GM21367 (cell line): Measurements from ENCODE around the gene ATP11A.
A peak's percentile ranks its signal among the peaks of the same experiment; 100 is the strongest.
"Not testable (repeated sequence)": the region's sequence is repeated elsewhere in the genome, so short reads cannot be mapped to it uniquely, and the experiment has no call there.

Experiments used
- ATAC-seq: cut with Tn5 transposase; IDR thresholded peaks from one replicate; pipeline ENCODE4 v1.9.1; 2021; ENCODE audit not compliant: unreplicated experiment

ATP11A gene

DNA sequence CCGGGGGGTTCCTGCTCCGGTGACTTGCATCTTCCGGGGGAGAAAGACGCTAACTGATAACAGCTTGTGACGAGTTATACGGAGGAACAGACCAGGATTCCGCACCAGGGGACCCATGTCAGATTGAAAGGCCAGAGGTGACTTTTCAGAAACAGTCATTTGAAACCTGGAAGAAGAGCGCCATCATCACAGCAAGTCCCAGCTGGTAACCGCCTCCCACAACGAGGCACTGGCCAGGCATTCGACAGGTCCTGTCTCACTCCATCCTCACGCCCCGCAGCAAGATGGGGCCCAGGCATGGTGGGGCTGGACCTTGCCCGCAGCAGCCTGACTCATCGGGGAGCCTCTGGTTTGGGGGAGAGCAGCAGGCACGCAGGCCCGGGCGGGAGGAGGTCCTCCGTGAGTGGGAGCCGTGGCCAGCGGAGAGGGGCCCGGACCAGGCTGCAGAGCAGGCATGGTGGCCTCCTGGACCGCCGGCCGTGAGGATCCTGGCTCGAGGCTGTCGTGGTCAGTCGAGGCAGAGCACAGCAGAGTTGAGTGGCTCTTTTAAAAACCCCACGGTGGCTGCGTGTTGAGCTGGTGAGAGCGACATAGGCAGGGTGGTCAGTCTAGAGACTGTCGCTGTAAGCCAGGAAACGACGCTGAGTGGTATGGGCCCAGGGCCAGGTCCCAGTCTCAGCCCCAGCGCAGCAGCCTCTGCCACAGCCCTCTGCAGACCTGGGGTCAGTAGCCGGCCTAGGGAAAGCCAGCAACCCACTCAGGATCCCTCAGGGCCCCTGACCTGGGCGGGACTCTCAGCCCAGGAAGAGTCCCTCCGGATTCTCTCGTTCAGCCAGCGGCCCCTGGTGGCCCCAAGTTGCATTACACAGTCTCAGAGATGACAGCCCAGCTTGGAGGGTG lies 184.3 kb downstream of the ATP11A start:
- peak; percentile 81 for ATAC-seq

- ATAC-seq = no peak
Measured at GRCh38 chr13:112874751-112875300, 185.0 kb downstream of the ATP11A start.

- ATAC-seq = no peak
Measured at GRCh38 chr13:112875627-112876026, 185.8 kb downstream of the ATP11A start.

- ATAC-seq = no peak
Measured at GRCh38 chr13:112876305-112877000, 186.6 kb downstream of the ATP11A start.

GRCh38 chr13:112877066-112877465 lies 187.2 kb downstream of the ATP11A start:
- ATAC-seq = no peak

DNA sequence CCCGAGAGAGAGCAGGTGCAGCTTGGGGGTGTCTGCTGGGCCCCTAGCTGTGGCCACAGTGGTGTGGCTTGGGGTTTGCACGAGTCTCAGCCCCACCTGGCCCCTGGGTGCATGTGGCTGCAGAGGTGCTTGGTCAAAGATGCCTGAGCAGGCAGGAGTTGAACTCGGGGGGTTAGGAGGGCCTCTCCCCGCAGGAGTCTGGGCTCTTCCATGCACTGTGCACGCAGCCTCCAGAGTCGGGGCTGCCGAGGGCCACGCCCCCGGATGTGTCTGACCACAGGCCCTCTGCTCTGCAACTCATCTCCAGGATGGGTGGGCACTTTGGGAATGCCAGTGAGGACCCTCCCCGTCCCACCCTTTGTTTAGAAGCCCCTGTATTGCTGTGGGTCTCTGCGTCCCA lies 187.7 kb downstream of the ATP11A start:
- ATAC-seq = no peak

GRCh38 chr13:112877976-112878955 lies 188.4 kb downstream of the ATP11A start:
- ATAC-seq = no peak

GRCh38 chr13:112879283-112879833 lies 189.5 kb downstream of the ATP11A start:
- no peak for ATAC-seq

DNA sequence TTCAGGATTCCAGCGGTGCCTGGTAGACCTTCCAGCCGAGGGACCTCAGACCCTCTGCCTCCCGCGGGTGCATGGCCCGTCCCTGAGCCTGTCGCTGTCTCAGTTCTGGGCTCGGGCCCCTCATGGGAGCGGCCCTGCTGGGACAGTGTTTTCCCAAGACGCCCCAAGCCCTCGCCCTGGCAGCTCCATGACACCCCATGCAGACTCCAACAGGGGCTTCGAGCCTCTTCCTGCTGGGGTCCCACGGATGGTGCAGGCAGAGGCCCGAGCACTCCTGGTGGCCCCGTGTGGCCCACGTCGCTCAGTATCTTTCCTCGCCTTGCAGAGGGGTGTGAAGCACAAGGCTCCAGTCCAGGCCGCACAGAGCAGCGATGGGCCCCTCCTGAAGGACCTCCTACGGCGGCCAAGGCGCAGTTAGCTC lies 190.4 kb downstream of the ATP11A start:
- ATAC-seq = no peak

DNA sequence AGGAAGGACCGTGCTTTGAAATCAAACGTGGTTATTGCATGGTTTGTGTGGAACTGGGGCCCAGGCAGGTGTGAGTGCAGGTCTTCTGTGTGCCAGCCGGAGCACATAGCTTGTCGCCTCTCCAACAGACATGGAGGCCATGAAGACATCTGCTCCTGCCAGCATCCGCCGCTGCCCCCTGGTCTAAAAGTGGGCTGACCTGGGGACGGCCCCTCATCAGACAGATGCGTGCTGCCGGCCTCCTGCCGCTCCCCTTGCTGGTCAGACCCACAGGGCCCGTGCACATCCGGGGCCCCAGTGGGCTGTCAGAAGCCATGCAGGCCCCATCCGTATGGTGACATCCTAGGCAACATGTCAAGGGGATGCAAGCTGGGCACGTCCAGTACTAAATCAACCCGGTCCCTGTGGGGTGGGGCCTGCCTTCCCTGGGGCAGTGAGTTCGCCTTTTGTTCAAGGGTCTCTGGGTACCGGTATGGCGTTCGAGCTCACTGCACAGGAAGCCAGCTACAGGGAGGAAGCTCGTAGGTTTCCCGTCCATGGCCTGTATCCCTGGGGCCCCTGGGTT lies 191.2 kb downstream of the ATP11A start:
- no peak for ATAC-seq

- no peak for ATAC-seq
Measured at GRCh38 chr13:112881656-112882554, 192.1 kb downstream of the ATP11A start.

GRCh38 chr13:112882555-112883024 lies 192.8 kb downstream of the ATP11A start:
- no peak for ATAC-seq

DNA sequence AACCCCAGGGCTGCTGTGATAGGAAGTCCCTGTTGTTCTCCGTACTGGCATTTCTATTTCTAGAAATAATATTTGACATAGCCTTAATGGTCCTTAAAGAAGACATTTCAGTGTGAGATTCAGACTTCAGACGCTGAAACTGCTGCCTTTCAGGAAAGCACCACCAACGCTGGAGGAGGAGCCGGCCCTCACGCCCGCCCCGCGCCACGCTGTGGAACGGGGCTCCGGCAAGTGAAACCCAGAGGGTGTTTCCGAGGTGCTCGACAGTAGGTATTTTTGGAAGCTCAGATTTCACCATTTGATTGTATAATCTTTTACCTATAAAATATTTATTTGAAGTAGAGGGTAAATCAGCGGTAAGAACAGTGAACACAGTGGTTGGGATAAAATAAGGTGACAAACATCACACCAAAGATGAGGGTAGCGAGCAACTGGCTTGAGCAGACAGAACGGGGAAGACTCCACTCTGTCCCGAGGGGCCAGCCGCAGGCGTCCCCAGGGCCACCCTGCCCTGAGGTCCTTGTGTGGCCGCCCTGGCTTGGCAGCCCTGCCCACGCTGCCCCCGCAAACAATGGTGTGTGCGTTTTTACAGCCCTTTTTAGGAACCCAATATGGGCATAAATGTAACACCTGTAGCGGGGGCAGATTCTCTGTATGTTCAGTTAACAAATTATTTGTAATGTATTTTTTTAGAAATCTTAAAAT lies 193.6 kb downstream of the ATP11A start:
- no peak for ATAC-seq

- not testable (repeated sequence) for ATAC-seq
Measured at GRCh38 chr13:112884700-112885099, 194.9 kb downstream of the ATP11A start.

DNA sequence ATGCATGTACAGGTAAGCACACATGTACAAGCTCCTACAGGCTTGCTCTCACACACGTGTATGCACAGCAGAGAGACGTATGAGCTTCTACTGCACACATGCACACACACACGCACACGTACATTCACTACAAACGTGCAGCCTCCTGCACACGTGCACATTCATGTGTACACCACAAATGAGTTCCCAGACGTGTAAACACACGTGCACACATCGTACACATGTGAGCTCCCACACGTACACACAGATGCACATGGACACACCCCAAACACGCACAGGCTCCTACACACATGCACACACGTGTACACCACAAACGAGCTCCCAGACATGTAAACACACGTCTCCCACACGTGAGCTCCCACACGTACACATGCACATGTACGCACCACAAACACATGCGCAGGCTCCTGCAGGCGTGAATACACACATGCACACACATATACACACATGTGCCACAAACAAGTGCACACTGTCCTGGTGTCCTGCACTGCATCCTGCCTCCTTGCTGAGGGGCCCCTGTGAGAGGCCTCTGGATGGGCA lies 195.5 kb downstream of the ATP11A start:
- no peak for ATAC-seq

- no peak for ATAC-seq
Measured at GRCh38 chr13:112885782-112886268, 196.0 kb downstream of the ATP11A start.

GRCh38 chr13:112887151-112887550 lies 197.3 kb downstream of the ATP11A start:
- ATAC-seq = no peak

GRCh38 chr13:112887557-112887991 lies 197.7 kb downstream of the ATP11A start:
- ATAC-seq = no peak
